HCT116 (cell line): Measurements from ENCODE around the gene BRINP3. TPM values are rescaled to one million over a fixed set of nuclear protein-coding genes. Genes with fewer than 3 reads are reported as not detected.

Experiments used
- ATAC-seq: fragments of 200-7000 bp; cut with Tn5 transposase; 2 replicates; pipeline ENCODE4 v1.9.1; 2020; ENCODE audit warnings: mild to moderate bottlenecking, moderate library complexity
- BruUV-seq: library from RNA; stranded (reverse); fragments of 400-500 nt; replicated peaks from 2 replicates; lab custom pipeline; 2021; lab: Mats Ljungman, UMichigan
- CTCF ChIA-PET: fragments of 300-600 bp; sonication (Branson Sonifier 250); formaldehyde crosslinking; loops from one replicate; lab custom pipeline; 2021; ENCODE audit warnings: antibody characterized with exemption; lab: Charles Lee
- POLR2A ChIA-PET: fragments of 300-600, 350-600 bp; sonication (Branson Sonifier 250); formaldehyde crosslinking; loops from one replicate; lab custom pipeline; 2021; ENCODE audit warnings: antibody characterized with exemption; lab: Charles Lee
- RAD21 ChIA-PET, 2 experiments: fragments of 300-600 bp; sonication (Branson Sonifier 250); formaldehyde crosslinking; loops; one replicate each; lab custom pipeline; 2023; ENCODE audit warnings: low total read pairs in 2 of 2; ENCODE audit not compliant: uncharacterized antibody in 2 of 2, unreplicated experiment in 2 of 2, low non-redundant PET in 1 of 2; lab: Charles Lee
- DNase-seq: peaks from one replicate; pipeline ENCODE4 v3.0.0-alpha.2; 2010; ENCODE audit warnings: low read depth, low spot score
- H2AFZ ChIP-seq: fragments of 200-600 bp; shearing (Covaris generic), sonication (generic); 2 replicates; pipeline ENCODE4 v1.6.1; 2017; ENCODE audit warnings: low read depth, mixed run types, mixed read lengths, antibody characterized with exemption, low read length; ENCODE audit not compliant: poor library complexity, severe bottlenecking
- H3K27ac ChIP-seq: 2 replicates; pipeline ENCODE4 v1.5.1; 2012; ENCODE audit warnings: low read depth, low read length
- H3K27me3 ChIP-seq: fragments of 200-600 bp; sonication (generic); 2 replicates; pipeline ENCODE4 v1.6.1; 2016; ENCODE audit warnings: mixed run types, low read length, mixed read lengths; ENCODE audit not compliant: insufficient read depth
- H3K36me3 ChIP-seq, 2 experiments: fragments of 200-500 bp in 1 of 2; fragments of 200-600 bp in 1 of 2; sonication (Bioruptor generic) in 1 of 2; sonication (generic) in 1 of 2; 2 replicates each; pipeline versions ENCODE4 v1.5.1 to v1.6.1; 2014 to 2016; ENCODE audit warnings: low read length in 2 of 2, inconsistent platforms in 1 of 2, mixed read lengths in 1 of 2, mixed run types in 1 of 2; ENCODE audit not compliant: insufficient read depth in 2 of 2, control insufficient read depth in 1 of 2
- H3K4me1 ChIP-seq, 2 experiments: fragments of 200-600 bp in 1 of 2; sonication (generic) in 1 of 2; 2 replicates each; pipeline versions ENCODE4 v1.5.1 to v1.6.1; 2012 to 2017; ENCODE audit warnings: low read length in 2 of 2, inconsistent platforms in 1 of 2, mild to moderate bottlenecking in 1 of 2, mixed read lengths in 1 of 2, mixed run types in 1 of 2, moderate library complexity in 1 of 2; ENCODE audit not compliant: insufficient read depth in 2 of 2, control insufficient read depth in 1 of 2
- H3K4me2 ChIP-seq: fragments of 200-600 bp; sonication (generic); 2 replicates; pipeline ENCODE4 v1.6.1; 2017; ENCODE audit warnings: mixed run types, low read length, mixed read lengths
- H3K4me3 ChIP-seq, 2 experiments: fragments of 200-600 bp in 1 of 2; sonication (generic) in 1 of 2; replicated peaks in 1 of 2; 2 replicates each; pipeline ENCODE4 v1.5.1; 2011 to 2016; ENCODE audit warnings: low read length in 2 of 2, control low read depth in 1 of 2, low read depth in 1 of 2, mild to moderate bottlenecking in 1 of 2, mixed read lengths in 1 of 2, mixed run types in 1 of 2
- H3K79me2 ChIP-seq: fragments of 200-600 bp; sonication (generic); 2 replicates; pipeline ENCODE4 v1.6.1; 2017; ENCODE audit warnings: mild to moderate bottlenecking, mixed run types, low read length, moderate library complexity, mixed read lengths; ENCODE audit not compliant: insufficient read depth
- H3K9ac ChIP-seq: fragments of 200-600 bp; sonication (generic); 2 replicates; pipeline ENCODE4 v1.6.1; 2016; ENCODE audit warnings: low read length, mixed read lengths
- H3K9me2 ChIP-seq: fragments of 200-600 bp; sonication (generic), shearing (Covaris generic); 2 replicates; pipeline ENCODE4 v1.6.1; 2017; ENCODE audit warnings: mixed run types, mild to moderate bottlenecking, moderate library complexity; ENCODE audit not compliant: insufficient read depth
- H3K9me3 ChIP-seq, 2 experiments: fragments of 200-500 bp in 1 of 2; fragments of 200-600 bp in 1 of 2; sonication (Bioruptor generic) in 1 of 2; sonication (generic) in 1 of 2; 2 replicates each; pipeline ENCODE4 v1.6.1; 2014 to 2017; ENCODE audit warnings: low read length in 2 of 2, mixed read lengths in 2 of 2, inconsistent platforms in 1 of 2, low read depth in 1 of 2, mild to moderate bottlenecking in 1 of 2, mixed run types in 1 of 2, moderate library complexity in 1 of 2; ENCODE audit not compliant: control insufficient read depth in 1 of 2, insufficient read depth in 1 of 2
- H4K20me1 ChIP-seq: fragments of 200-600 bp; sonication (generic), shearing (Covaris generic); 2 replicates; pipeline ENCODE4 v1.6.1; 2017; ENCODE audit warnings: mixed run types, mild to moderate bottlenecking, moderate library complexity; ENCODE audit not compliant: insufficient read depth
- CTCF ChIP-seq, 3 experiments: fragments of 200-600 bp in 1 of 3; sonication (generic) in 1 of 3; IDR thresholded peaks in 2 of 3; conservative IDR thresholded peaks in 1 of 3; 2 replicates each; pipeline ENCODE4 v1.5.1; 2012 to 2017; ENCODE audit warnings: low read depth in 2 of 3, low read length in 2 of 3, antibody characterized with exemption in 1 of 3, borderline replicate concordance in 1 of 3, control low read depth in 1 of 3, mild to moderate bottlenecking in 1 of 3, mixed read lengths in 1 of 3, mixed run types in 1 of 3, moderate library complexity in 1 of 3; ENCODE audit not compliant: insufficient read depth in 1 of 3
- ELF1 ChIP-seq: IDR thresholded peaks from 2 replicates; pipeline ENCODE4 v1.6.1; 2012; ENCODE audit warnings: low read depth, borderline replicate concordance
- EZH2 ChIP-seq: fragments of 200-600 bp; sonication (generic); IDR thresholded peaks from 2 replicates; pipeline ENCODE4 v1.6.1; 2017; ENCODE audit warnings: antibody characterized with exemption, mixed run types
- EZH2phosphoT487 ChIP-seq: fragments of 200-600 bp; IDR thresholded peaks from 2 replicates; pipeline ENCODE4 v1.6.1; 2018; ENCODE audit warnings: antibody characterized with exemption, borderline replicate concordance
- FOSL1 ChIP-seq: IDR thresholded peaks from 2 replicates; pipeline ENCODE4 v1.6.1; 2012; ENCODE audit warnings: low read depth
- MAX ChIP-seq: IDR thresholded peaks from 2 replicates; pipeline ENCODE4 v1.6.1; 2012
- RAD21 ChIP-seq: IDR thresholded peaks from 2 replicates; pipeline ENCODE4 v1.6.1; 2012; ENCODE audit warnings: low read depth, mild to moderate bottlenecking
- REST ChIP-seq: IDR thresholded peaks from 2 replicates; pipeline ENCODE4 v1.6.1; 2012; ENCODE audit warnings: low read depth
- SRF ChIP-seq: IDR thresholded peaks from 2 replicates; pipeline ENCODE4 v1.6.1; 2012; ENCODE audit warnings: low read depth
- intact Hi-C: fragments of 100-400 bp; cut with micrococcal nuclease; formaldehyde crosslinking; loops from 2 replicates; pipeline ENCODE4 v1.10.0; 2022
- total RNA-seq: library from RNA; stranded (reverse); gene quantifications from one replicate; pipeline ENCODE4 v1.2.1, GENCODE V29; 2021; ENCODE audit not compliant: unreplicated experiment

BRINP3 gene
- total RNA-seq, 1 experiment from 2014 or later: not detected

- Histone ChIP-seq H3K27me3 (no peaks in the 10 kb centered on the region), H3K27ac (no peak overlapping the region), H3K9ac (no peak overlapping the region), H3K4me3 (no peak overlapping the region), H3K4me1 (no peaks in the 10 kb centered on the region), H3K79me2 (no peaks in the 10 kb centered on the region), H4K20me1 (no peaks in the 10 kb centered on the region), H3K4me2 (no peak overlapping the region), H3K9me2 (no peaks in the 10 kb centered on the region), H3K9me3 (no peaks in the 10 kb centered on the region), H3K36me3 (no peaks in the 10 kb centered on the region), H2AFZ (no peak overlapping the region)
- intact Hi-C loops: no loop called here
- ChIA-PET POLR2A (no interaction called here), CTCF (no interaction called here), RAD21 (no interaction called here)
- no TSS peak for BruUV-seq
- TF ChIP-seq RAD21 (no peak), EZH2phosphoT487 (no peak), FOSL1 (no peak), ELF1 (no peak), CTCF (IDR thresholded peaks at IDR 0.05 in 2 of 3, conservative IDR thresholded peaks at IDR 0.05 in 1 of 3; ENCODE audit: borderline replicate concordance in 1 of 3, insufficient read depth in 1 of 3, low read depth in 2 of 3, low read length in 2 of 3) (no peak), SRF (no peak), REST (no peak), MAX (no peak), EZH2 (no peak)
- ATAC-seq: no peak
- no peak for DNase-seq
Measured at GRCh38 chr1:190452272-190452848, 25.3 kb downstream of the BRINP3 start.
